Upper lobe of left lung (tissue), 6 donors: Measurements from ENCODE around the gene EVI5L. TPM values are rescaled to one million over a fixed set of nuclear protein-coding genes. Genes with fewer than 3 reads are reported as not detected.

Experiments used
- ATAC-seq, 2 donors: fragments of 200-7000 bp; cut with Tn5 transposase; one replicate each; pipeline ENCODE4 v1.9.1; 2022; ENCODE audit warnings: mild to moderate bottlenecking in 2 of 2, moderate library complexity in 2 of 2; ENCODE audit not compliant: low FRiP score in 2 of 2
- DNase-seq, 2 donors: peaks; one replicate each; pipeline ENCODE4 v3.0.0-alpha.2; 2019 to 2020
- H3K27ac ChIP-seq, 4 donors: fragments of 200-600 bp; sonication (generic); one replicate each; pipeline ENCODE4 v1.5.1; 2016 to 2019
- H3K27me3 ChIP-seq, 4 donors: fragments of 200-600 bp; sonication (generic); one replicate each; pipeline ENCODE4 v1.5.1; 2017 to 2019
- H3K36me3 ChIP-seq, 4 donors: fragments of 200-600 bp; sonication (generic); one replicate each; pipeline ENCODE4 v1.5.1; 2016 to 2019
- H3K4me1 ChIP-seq, 4 donors: fragments of 200-600 bp; sonication (generic); one replicate each; pipeline ENCODE4 v1.5.1; 2018 to 2019
- H3K4me3 ChIP-seq, 4 donors: fragments of 200-600 bp; sonication (generic); one replicate each; pipeline ENCODE4 v1.5.1; 2017 to 2019; ENCODE audit warnings: mild to moderate bottlenecking in 2 of 4, moderate library complexity in 1 of 4
- H3K9me3 ChIP-seq, 4 donors: fragments of 200-600 bp; sonication (generic); one replicate each; pipeline ENCODE4 v1.5.1; 2018 to 2019
- CTCF ChIP-seq, 6 experiments: fragments of 450-650 bp in 4 of 6; fragments of 200-600 bp in 2 of 6; sonication (generic) in 2 of 6; IDR thresholded peaks; one replicate each; pipeline ENCODE4 v1.5.1; 2016 to 2019; ENCODE audit warnings: antibody characterized with exemption in 6 of 6
- EP300 ChIP-seq, 4 donors: sonication (generic); formaldehyde crosslinking; IDR thresholded peaks; one replicate each; pipeline ENCODE4 v1.5.1; 2017; ENCODE audit warnings: antibody characterized with exemption in 4 of 4, control low read depth in 2 of 4
- POLR2A ChIP-seq, 4 donors: fragments of 450-650 bp; IDR thresholded peaks; one replicate each; pipeline ENCODE4 v1.5.1; 2016 to 2017; ENCODE audit warnings: antibody characterized with exemption in 4 of 4, mild to moderate bottlenecking in 2 of 4
- POLR2AphosphoS5 ChIP-seq, 2 donors: sonication (generic); formaldehyde crosslinking; IDR thresholded peaks; one replicate each; pipeline ENCODE4 v1.5.1; 2017; ENCODE audit warnings: antibody characterized with exemption in 2 of 2
- WGBS, 2 donors: methylation state at CpG; one replicate each; pipeline ENCODE4 v1.1.5; 2017 to 2018; 5-methylcytosine and 5-hydroxymethylcytosine counted together
- total RNA-seq, 6 donors: library from RNA; depleted of rRNA in 4 of 6; stranded (reverse); fragments of >200 nt in 4 of 6; gene quantifications; one replicate each; pipeline versions ENCODE4 v1.1.0 to v1.2.1, GENCODE V29; 2016 to 2021
- donor health status: DM: no; HTN: no; CAD: no; lungs with moderate emphysema.
- donor health status: DM: no; HTN: yes; CAD: no; lungs with severe emphysema.

The EVI5L gene
- total RNA-seq, 6 donors from 2014 or later: 12.0 to 24.1 (median 15.6) TPM

GRCh38 chr19:7912697-7913564 lies 82.9 kb downstream of the EVI5L start:
- 96 to 98% methylated on average over 34 to 39 of the region's 39 CpGs for WGBS, 2 donors
- Histone ChIP-seq H3K27ac (no peak overlapping the region), H3K9me3 (no peaks in the 10 kb centered on the region), H3K4me3 (no peak overlapping the region), H3K4me1 (peaks cover 19 to 28% (median 24%) of the 10 kb centered on the region in 4 donors), H3K27me3 (peaks cover 0 to 28% (median 20%) of the 10 kb centered on the region in 4 donors), H3K36me3 (peaks cover 26 to 47% (median 45%) of the 10 kb centered on the region in 4 donors)
- DNase-seq (peak in 1 of 2 donors; percentile 78), ATAC-seq (no peak)
- no peak for TF ChIP-seq POLR2A (IDR thresholded peaks at IDR 0.05)
- TF ChIP-seq POLR2AphosphoS5 (IDR thresholded peaks at IDR 0.05): no peak
- TF ChIP-seq EP300 (IDR thresholded peaks at IDR 0.05): no peak
- TF ChIP-seq CTCF (IDR thresholded peaks at IDR 0.05): no peak

- Histone ChIP-seq H3K27me3 (peaks cover 0 to 32% (median 24%) of the 10 kb centered on the region in 4 donors), H3K9me3 (no peaks in the 10 kb centered on the region), H3K4me3 (no peak overlapping the region), H3K4me1 (peaks cover 22 to 35% (median 28%) of the 10 kb centered on the region in 4 donors), H3K27ac (no peak overlapping the region), H3K36me3 (peaks cover 26 to 47% (median 45%) of the 10 kb centered on the region in 4 donors)
- no peak for ATAC-seq
- no peak for DNase-seq
- WGBS, 2 donors: 88% methylated on average over 10 of the region's 10 CpGs
- no peak for TF ChIP-seq POLR2A (IDR thresholded peaks at IDR 0.05)
- no peak for TF ChIP-seq POLR2AphosphoS5 (IDR thresholded peaks at IDR 0.05)
- TF ChIP-seq EP300 (IDR thresholded peaks at IDR 0.05): no peak
- no peak for TF ChIP-seq CTCF (IDR thresholded peaks at IDR 0.05)
Measured at GRCh38 chr19:7913652-7914051, 83.6 kb downstream of the EVI5L start.

- no peak overlapping the region for H3K27ac ChIP-seq
- TF ChIP-seq EP300 (IDR thresholded peaks at IDR 0.05) (no peak), CTCF (IDR thresholded peaks at IDR 0.05) (no peak), POLR2A (IDR thresholded peaks at IDR 0.05) (no peak), POLR2AphosphoS5 (IDR thresholded peaks at IDR 0.05) (no peak)
- no peak for DNase-seq
- H3K4me1 ChIP-seq: peaks cover 22 to 40% (median 28%) of the 10 kb centered on the region in 4 donors
- peaks cover 26 to 44% (median 43%) of the 10 kb centered on the region in 4 donors for H3K36me3 ChIP-seq
- ATAC-seq: no peak
- 67% methylated on average over 12 of the region's 12 CpGs for WGBS, 2 donors
- H3K27me3 ChIP-seq: peaks cover 0 to 37% (median 27%) of the 10 kb centered on the region in 4 donors
- no peak overlapping the region for H3K4me3 ChIP-seq
- H3K9me3 ChIP-seq: no peaks in the 10 kb centered on the region
Measured at GRCh38 chr19:7914099-7914498, 84.1 kb downstream of the EVI5L start.

Other genes with a start within 250 kb of the EVI5L start
- gene CAMSAP3, start 234.4 kb upstream of the EVI5L start, total RNA-seq: 10 to 100 TPM; 12.2 to 63.9 (median 31.2) TPM
- 10 to 100 TPM; 35.7 to 81.7 (median 51.4) TPM for gene XAB2, start 200.7 kb upstream of the EVI5L start, total RNA-seq
- gene PET100, start 200.4 kb upstream of the EVI5L start, total RNA-seq: 100 to 1,000 TPM in 2 of 6 donors, 10 to 100 TPM in 4; 21.3 to 133 (median 71.3) TPM
- gene PCP2, start 196.5 kb upstream of the EVI5L start, total RNA-seq: 10 to 100 TPM in 1 of 6 donors, 1 to 10 TPM in 4, not detected in 1; 2.3 to 21.0 (median 3.3) TPM
- gene STXBP2, start 193.1 kb upstream of the EVI5L start, total RNA-seq: 100 to 1,000 TPM; 111 to 562 (median 249) TPM
- 10 to 100 TPM in 3 of 6 donors, 1 to 10 TPM in 3; 2.5 to 59.2 (median 13.8) TPM for gene RETN, start 161.2 kb upstream of the EVI5L start, total RNA-seq
- 100 to 1,000 TPM in 2 of 6 donors, 10 to 100 TPM in 3, 1 to 10 TPM in 1; 9.4 to 160 (median 36.6) TPM for gene MCEMP1, start 153.1 kb upstream of the EVI5L start, total RNA-seq
- 100 to 1,000 TPM in 1 of 6 donors, 10 to 100 TPM in 5; 33.9 to 105 (median 52.0) TPM for gene TRAPPC5, start 149.4 kb upstream of the EVI5L start, total RNA-seq
- gene FCER2, start 128.1 kb upstream of the EVI5L start, total RNA-seq: 1 to 10 TPM in 1 of 6 donors, under 1 TPM in 1, not detected in 4; 0.83 to 2.9 TPM
- 1 to 10 TPM in 3 of 6 donors, under 1 TPM in 1, not detected in 2; 0.40 to 2.5 (median 1.5) TPM for gene CLEC4G, start 98.1 kb upstream of the EVI5L start, total RNA-seq
- gene CD209, start 82.7 kb upstream of the EVI5L start, total RNA-seq: 10 to 100 TPM in 1 of 6 donors, 1 to 10 TPM in 3, under 1 TPM in 2; 0.55 to 14.8 (median 1.7) TPM
- gene CLEC4M, start 67.0 kb upstream of the EVI5L start, total RNA-seq: 1 to 10 TPM in 4 of 6 donors, under 1 TPM in 1, not detected in 1; 0.86 to 7.4 (median 3.1) TPM
- gene PRR36, start 44.2 kb downstream of the EVI5L start, total RNA-seq: 1 to 10 TPM in 5 of 6 donors, under 1 TPM in 1; 0.46 to 9.4 (median 2.7) TPM
- gene LRRC8E, start 58.3 kb downstream of the EVI5L start, total RNA-seq: 10 to 100 TPM in 1 of 6 donors, 1 to 10 TPM in 5; 1.0 to 11.7 (median 6.9) TPM
- 10 to 100 TPM; 21.1 to 61.8 (median 33.0) TPM for gene MAP2K7, start 73.7 kb downstream of the EVI5L start, total RNA-seq
- 1 to 10 TPM in 1 of 6 donors, under 1 TPM in 1, not detected in 4; 0.37 to 1.1 TPM for gene TGFBR3L, start 84.6 kb downstream of the EVI5L start, total RNA-seq
- gene SNAPC2, start 90.1 kb downstream of the EVI5L start, total RNA-seq: 10 to 100 TPM in 5 of 6 donors, 1 to 10 TPM in 1; 5.2 to 28.0 (median 19.2) TPM
- 10 to 100 TPM in 3 of 6 donors, 1 to 10 TPM in 3; 1.2 to 28.3 (median 13.4) TPM for gene CTXN1, start 95.9 kb downstream of the EVI5L start, total RNA-seq
- 10 to 100 TPM; 39.8 to 83.2 (median 52.7) TPM for gene TIMM44, start 113.4 kb downstream of the EVI5L start, total RNA-seq
- gene ELAVL1, start 175.4 kb downstream of the EVI5L start, total RNA-seq: 10 to 100 TPM; 21.0 to 71.1 (median 36.1) TPM
- not detected for gene CCL25, start 222.5 kb downstream of the EVI5L start, total RNA-seq